ENCODE measurements around the gene SIRPD. TPM values are rescaled to one million over a fixed set of nuclear protein-coding genes. Genes with fewer than 3 reads are reported as not detected.
A peak's percentile ranks its signal among the peaks of the same experiment; 100 is the strongest.
"Not testable (repeated sequence)": the region's sequence is repeated elsewhere in the genome, so short reads cannot be mapped to it uniquely, and the experiment has no call there.

Gene SIRPD
- total RNA-seq, 1 experiment from 2014 or later: 0.18 TPM

- BruUV-seq (replicated peaks): no TSS peak
- H3K9me3 ChIP-seq (ENCODE audit: low read length): no peaks in the 10 kb centered on the region
- peak overlapping the region; percentile 74 for H3K27ac ChIP-seq (ENCODE audit: low read length)
- TF ChIP-seq CTCF (conservative IDR thresholded peaks at IDR 0.05; ENCODE audit: low read depth, low read length) (no peak), EZH2phosphoT487 (IDR thresholded peaks at IDR 0.05; ENCODE audit: borderline replicate concordance, low read length) (no peak), EZH2 (IDR thresholded peaks at IDR 0.05; ENCODE audit: low read length, unreplicated experiment) (no peak)
- CTCF ChIA-PET: no interaction called here
- H3K36me3 ChIP-seq (ENCODE audit: low read depth, low read length): no peaks in the 10 kb centered on the region
- intact Hi-C loops (cut with micrococcal nuclease): no loop called here
- ATAC-seq: no peak
- no peaks in the 10 kb centered on the region for H4K20me1 ChIP-seq (ENCODE audit: low read length)
- no peak overlapping the region for H3K4me2 ChIP-seq (ENCODE audit: low read length)
- POLR2A ChIA-PET (ENCODE audit: unreplicated experiment): no interaction called here
- H3K27me3 ChIP-seq (ENCODE audit: low read length): no peaks in the 10 kb centered on the region
- peak overlapping the region; percentile 16; the same call in 1 of the 2 replicates for H3K9ac ChIP-seq (ENCODE audit: low read length)
- no peaks in the 10 kb centered on the region for H3K79me2 ChIP-seq (ENCODE audit: low read length)
- H3K4me3 ChIP-seq (ENCODE audit: low read length): no peak overlapping the region
- H3K9me2 ChIP-seq (replicated peaks; ENCODE audit: low read length): no peaks in the 10 kb centered on the region
- H2AFZ ChIP-seq (ENCODE audit: low read length): no peak overlapping the region
- H3F3A ChIP-seq (ENCODE audit: low read length, unreplicated experiment): no peaks in the 10 kb centered on the region
- DNase-seq: peak; percentile 1
- peaks cover 9% of the 10 kb centered on the region; the same call in 1 of the 2 replicates for H3K4me1 ChIP-seq (ENCODE audit: insufficient read depth, low read length)
Measured at GRCh38 chr20:1576641-1577040, 19.1 kb upstream of the SIRPD start.

GRCh38 chr20:1576003-1576402 lies 18.5 kb upstream of the SIRPD start:
- POLR2A ChIA-PET (ENCODE audit: unreplicated experiment); H3K36me3 ChIP-seq (ENCODE audit: low read depth, low read length); H3K27me3 ChIP-seq (ENCODE audit: low read length); H3K79me2 ChIP-seq (ENCODE audit: low read length); H3K4me3 ChIP-seq (ENCODE audit: low read length); H2AFZ ChIP-seq (ENCODE audit: low read length); BruUV-seq (replicated peaks); H3K4me2 ChIP-seq (ENCODE audit: low read length); CTCF ChIA-PET; intact Hi-C loops (cut with micrococcal nuclease); H3K4me1 ChIP-seq (ENCODE audit: insufficient read depth, low read length); H3F3A ChIP-seq (ENCODE audit: low read length, unreplicated experiment); H3K9me2 ChIP-seq (replicated peaks; ENCODE audit: low read length); H4K20me1 ChIP-seq (ENCODE audit: low read length); H3K9me3 ChIP-seq (ENCODE audit: low read length): not testable (repeated sequence)
- H3K27ac ChIP-seq (ENCODE audit: low read length): peak overlapping the region; percentile 74
- DNase-seq (peak; percentile 66), ATAC-seq (peak; percentile 93)
- H3K9ac ChIP-seq (ENCODE audit: low read length): peak overlapping the region; percentile 16; the same call in 1 of the 2 replicates

GRCh38 chr20:1571583-1571982 lies 14.1 kb upstream of the SIRPD start:
- intact Hi-C loops (cut with micrococcal nuclease): not testable (repeated sequence)

GRCh38 chr20:1569415-1569881 lies 11.9 kb upstream of the SIRPD start:
- POLR2A ChIA-PET (ENCODE audit: unreplicated experiment): interaction anchor here (0.6 kb wide), 1 partner anchor 231 kb away, joined by 3 read pairs; no protein-coding TSS in a partner anchor
- Histone ChIP-seq H3F3A (ENCODE audit: low read length, unreplicated experiment) (peaks cover 21% of the 10 kb centered on the region), H3K9ac (ENCODE audit: low read length) (peak overlapping the region; percentile 88), H3K4me1 (ENCODE audit: insufficient read depth, low read length) (peaks cover 47% of the 10 kb centered on the region), H4K20me1 (ENCODE audit: low read length) (no peaks in the 10 kb centered on the region), H3K9me2 (replicated peaks; ENCODE audit: low read length) (0 out of 2 replicates have a peak, but pooled peaks cover 5% of the 10 kb centered on the region), H3K27ac (ENCODE audit: low read length) (peak overlapping the region; percentile 98), H3K79me2 (ENCODE audit: low read length) (no peaks in the 10 kb centered on the region), H2AFZ (ENCODE audit: low read length) (no peak overlapping the region), H3K27me3 (ENCODE audit: low read length) (no peaks in the 10 kb centered on the region), H3K4me3 (ENCODE audit: low read length) (no peak overlapping the region), H3K9me3 (ENCODE audit: low read length) (no peaks in the 10 kb centered on the region), H3K36me3 (ENCODE audit: low read depth, low read length) (no peaks in the 10 kb centered on the region; the same call in 1 of the 2 replicates), H3K4me2 (ENCODE audit: low read length) (peak overlapping the region; percentile 22; the same call in 1 of the 2 replicates)
- DNase-seq (peak; percentile 100), ATAC-seq (peak; percentile 61)
- no peak for TF ChIP-seq EZH2phosphoT487 (IDR thresholded peaks at IDR 0.05; ENCODE audit: borderline replicate concordance, low read length)
- TF ChIP-seq CTCF (conservative IDR thresholded peaks at IDR 0.05; ENCODE audit: low read depth, low read length): no peak
- no peak for TF ChIP-seq EZH2 (IDR thresholded peaks at IDR 0.05; ENCODE audit: low read length, unreplicated experiment)
- intact Hi-C loops (cut with micrococcal nuclease): loop anchor here (2.0 kb wide), 2 partner anchors 55 to 61 kb away; no protein-coding TSS in a partner anchor
- CTCF ChIA-PET: no interaction called here
- BruUV-seq (replicated peaks): no TSS peak

More at GRCh38 chr20:1571583-1571982, 14.1 kb upstream of the SIRPD start:
- H3K27me3 ChIP-seq (ENCODE audit: low read length); ATAC-seq; POLR2A ChIA-PET (ENCODE audit: unreplicated experiment); H3K9ac ChIP-seq (ENCODE audit: low read length); H3K4me3 ChIP-seq (ENCODE audit: low read length); H2AFZ ChIP-seq (ENCODE audit: low read length); CTCF ChIA-PET; BruUV-seq (replicated peaks); H3K36me3 ChIP-seq (ENCODE audit: low read depth, low read length); H4K20me1 ChIP-seq (ENCODE audit: low read length); H3K9me3 ChIP-seq (ENCODE audit: low read length); H3K4me2 ChIP-seq (ENCODE audit: low read length); H3K9me2 ChIP-seq (replicated peaks; ENCODE audit: low read length); H3K79me2 ChIP-seq (ENCODE audit: low read length): not testable (repeated sequence)
- H3K27ac ChIP-seq (ENCODE audit: low read length): peak overlapping the region; percentile 98; the same call in 1 of the 2 replicates
- DNase-seq: peak; percentile 0
- H3F3A ChIP-seq (ENCODE audit: low read length, unreplicated experiment): peaks cover 19% of the 10 kb centered on the region
- H3K4me1 ChIP-seq (ENCODE audit: insufficient read depth, low read length): peaks cover 43% of the 10 kb centered on the region
